WTC11 (cell line): ENCODE measurements around the gene FOXJ3. TPM values are rescaled to one million over a fixed set of nuclear protein-coding genes. Genes with fewer than 3 reads are reported as not detected.

Source experiments
- ATAC-seq: fragments of 200-7000 bp; cut with Tn5 transposase; 2 replicates; pipeline ENCODE4 v1.10.0; 2021; ENCODE audit warnings: mild to moderate bottlenecking, moderate library complexity
- CTCF ChIA-PET: fragments of 300-600 bp; sonication (Branson Sonifier 250); formaldehyde crosslinking; loops from one replicate; lab custom pipeline; 2021; ENCODE audit warnings: antibody characterized with exemption; lab: Charles Lee
- POLR2A ChIA-PET: fragments of 350-600 bp; sonication (Branson Sonifier 250); formaldehyde crosslinking; loops from one replicate; lab custom pipeline; 2021; ENCODE audit warnings: antibody characterized with exemption; lab: Charles Lee
- DNase-seq: peaks from one replicate; pipeline ENCODE4 v3.0.0; 2021; ENCODE audit warnings: low spot score
- H3K27ac Mint-ChIP-seq: 2 replicates; pipeline ENCODE4 v1.8.0; 2021; ENCODE audit warnings: mixed read lengths
- H3K27me3 Mint-ChIP-seq: 2 replicates; pipeline ENCODE4 v1.8.0; 2021; ENCODE audit warnings: low read depth, mild to moderate bottlenecking, moderate library complexity, mixed read lengths
- H3K36me3 Mint-ChIP-seq: 2 replicates; pipeline ENCODE4 v1.8.0; 2021; ENCODE audit warnings: mixed read lengths
- H3K4me1 Mint-ChIP-seq: 2 replicates; pipeline ENCODE4 v1.8.0; 2022; ENCODE audit warnings: mixed read lengths
- H3K4me3 Mint-ChIP-seq: 2 replicates; pipeline ENCODE4 v1.8.0; 2021; ENCODE audit warnings: mild to moderate bottlenecking, moderate library complexity, mixed read lengths
- H3K9me3 Mint-ChIP-seq: 2 replicates; pipeline ENCODE4 v1.8.0; 2021; ENCODE audit warnings: mixed read lengths
- ATF1 ChIP-seq: sonication (generic); formaldehyde crosslinking; IDR thresholded peaks from 2 replicates; pipeline ENCODE4 v1.8.1; 2023; ENCODE audit warnings: mild to moderate bottlenecking, moderate library complexity, missing genetic modification reagents
- CBFB ChIP-seq: sonication (generic); formaldehyde crosslinking; IDR thresholded peaks from 2 replicates; pipeline ENCODE4 v1.8.1; 2022; ENCODE audit warnings: mild to moderate bottlenecking, low read depth, missing genetic modification reagents
- CREB1 ChIP-seq: sonication (generic); formaldehyde crosslinking; IDR thresholded peaks from 2 replicates; pipeline ENCODE4 v1.8.0; 2023; ENCODE audit warnings: mild to moderate bottlenecking, missing genetic modification reagents
- EMX1 ChIP-seq: fragments of 250-450 bp; sonication (Bioruptor Pico); IDR thresholded peaks from 2 replicates; pipeline ENCODE4 v1.8.0; 2021; ENCODE audit warnings: mild to moderate bottlenecking
- ESRRA ChIP-seq: sonication (generic); formaldehyde crosslinking; IDR thresholded peaks from 2 replicates; pipeline ENCODE4 v1.8.1; 2022; ENCODE audit warnings: mild to moderate bottlenecking, missing genetic modification reagents, borderline replicate concordance
- FOXJ3 ChIP-seq: sonication (generic); formaldehyde crosslinking; IDR thresholded peaks from 2 replicates; pipeline ENCODE4 v1.9.0; 2021; ENCODE audit warnings: missing genetic modification reagents, mild to moderate bottlenecking, borderline replicate concordance
- FOXK1 ChIP-seq: sonication (generic); formaldehyde crosslinking; IDR thresholded peaks from 2 replicates; pipeline ENCODE4 v1.8.0; 2022; ENCODE audit warnings: mild to moderate bottlenecking, moderate library complexity, missing genetic modification reagents
- GRHL2 ChIP-seq: fragments of 250-450 bp; sonication (Bioruptor Pico); IDR thresholded peaks from 2 replicates; pipeline ENCODE4 v1.8.0; 2022; ENCODE audit warnings: mild to moderate bottlenecking, moderate library complexity; ENCODE audit not compliant: insufficient replicate concordance, severe bottlenecking
- NR2C2 ChIP-seq: sonication (generic); formaldehyde crosslinking; IDR thresholded peaks from 2 replicates; pipeline ENCODE4 v1.8.0; 2022; ENCODE audit warnings: mild to moderate bottlenecking, missing genetic modification reagents
- RELA ChIP-seq: sonication (generic); formaldehyde crosslinking; IDR thresholded peaks from 2 replicates; pipeline ENCODE4 v1.8.1; 2022; ENCODE audit warnings: missing genetic modification reagents, mild to moderate bottlenecking, borderline replicate concordance
- RORB ChIP-seq: fragments of 250-450 bp; sonication (Bioruptor Pico); IDR thresholded peaks from 2 replicates; pipeline ENCODE4 v1.9.0; 2021; ENCODE audit warnings: mild to moderate bottlenecking
- SMAD4 ChIP-seq: sonication (generic); formaldehyde crosslinking; IDR thresholded peaks from 2 replicates; pipeline ENCODE4 v1.8.0; 2022; ENCODE audit warnings: mild to moderate bottlenecking, missing genetic modification reagents
- TCF7 ChIP-seq: sonication (generic); formaldehyde crosslinking; IDR thresholded peaks from 2 replicates; pipeline ENCODE4 v1.8.0; 2022; ENCODE audit warnings: mild to moderate bottlenecking, low read depth, missing genetic modification reagents, moderate library complexity
- ZNF138 ChIP-seq: sonication (generic); formaldehyde crosslinking; conservative IDR thresholded peaks from 2 replicates; pipeline ENCODE4 v1.8.1; 2022; ENCODE audit warnings: mild to moderate bottlenecking, moderate library complexity, missing genetic modification reagents
- ZNF232 ChIP-seq: sonication (generic); formaldehyde crosslinking; IDR thresholded peaks from 2 replicates; pipeline ENCODE4 v1.8.0; 2022; ENCODE audit warnings: mild to moderate bottlenecking, missing genetic modification reagents
- total RNA-seq: library from RNA; stranded (reverse); gene quantifications from 3 replicates; pipeline ENCODE4 v1.2.3, GENCODE V29; 2021
- TF ChIP-seq, protein P1 (sequence below): fragments of 250-450 bp; sonication (Bioruptor Pico); conservative IDR thresholded peaks from 2 replicates; pipeline ENCODE4 v1.9.0; 2021; ENCODE audit warnings: mild to moderate bottlenecking
- TF ChIP-seq, protein P2 (sequence below): fragments of 250-450 bp; sonication (Bioruptor Pico); IDR thresholded peaks from 2 replicates; pipeline ENCODE4 v2.1.2; 2022; ENCODE audit warnings: mild to moderate bottlenecking, moderate library complexity
- TF ChIP-seq, protein P3 (sequence below): fragments of 200-600 bp; IDR thresholded peaks from 2 replicates; pipeline ENCODE4 v1.8.0; 2022; ENCODE audit warnings: antibody characterized with exemption
- TF ChIP-seq, protein P4 (sequence below): fragments of 250-450 bp; sonication (Bioruptor Pico); IDR thresholded peaks from 2 replicates; pipeline ENCODE4 v1.9.0; 2021; ENCODE audit warnings: mild to moderate bottlenecking
- TF ChIP-seq, protein P5 (sequence below): sonication (generic); formaldehyde crosslinking; IDR thresholded peaks from 2 replicates; pipeline ENCODE4 v1.8.1; 2023; ENCODE audit warnings: mild to moderate bottlenecking, moderate library complexity, missing genetic modification reagents
- TF ChIP-seq, protein P6 (sequence below): sonication (generic); formaldehyde crosslinking; IDR thresholded peaks from 2 replicates; pipeline ENCODE4 v1.8.0; 2022; ENCODE audit warnings: missing genetic modification reagents

FOXJ3 gene
- total RNA-seq, 1 experiment from 2014 or later: 43.3 TPM

DNA sequence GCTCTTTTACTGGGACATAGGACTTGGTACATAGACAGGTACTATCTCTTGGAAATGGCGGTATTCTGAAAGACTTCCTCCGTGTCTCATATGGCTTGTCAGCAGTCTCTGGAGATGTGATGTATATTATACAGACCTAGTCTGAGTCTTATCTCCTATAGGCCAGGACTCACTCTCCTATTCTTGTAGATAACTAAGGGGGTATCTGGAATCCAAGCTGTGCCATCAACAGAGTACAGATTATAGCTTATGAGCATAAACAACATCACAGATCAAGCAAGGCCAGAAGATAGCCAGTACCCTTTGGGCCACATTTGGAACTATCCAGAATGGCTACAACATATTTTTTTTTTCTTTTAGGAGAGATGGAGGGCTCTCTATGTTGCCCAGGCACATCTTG lies 29.5 kb upstream of the FOXJ3 start (continued):
- TF ChIP-seq, protein P1, sequence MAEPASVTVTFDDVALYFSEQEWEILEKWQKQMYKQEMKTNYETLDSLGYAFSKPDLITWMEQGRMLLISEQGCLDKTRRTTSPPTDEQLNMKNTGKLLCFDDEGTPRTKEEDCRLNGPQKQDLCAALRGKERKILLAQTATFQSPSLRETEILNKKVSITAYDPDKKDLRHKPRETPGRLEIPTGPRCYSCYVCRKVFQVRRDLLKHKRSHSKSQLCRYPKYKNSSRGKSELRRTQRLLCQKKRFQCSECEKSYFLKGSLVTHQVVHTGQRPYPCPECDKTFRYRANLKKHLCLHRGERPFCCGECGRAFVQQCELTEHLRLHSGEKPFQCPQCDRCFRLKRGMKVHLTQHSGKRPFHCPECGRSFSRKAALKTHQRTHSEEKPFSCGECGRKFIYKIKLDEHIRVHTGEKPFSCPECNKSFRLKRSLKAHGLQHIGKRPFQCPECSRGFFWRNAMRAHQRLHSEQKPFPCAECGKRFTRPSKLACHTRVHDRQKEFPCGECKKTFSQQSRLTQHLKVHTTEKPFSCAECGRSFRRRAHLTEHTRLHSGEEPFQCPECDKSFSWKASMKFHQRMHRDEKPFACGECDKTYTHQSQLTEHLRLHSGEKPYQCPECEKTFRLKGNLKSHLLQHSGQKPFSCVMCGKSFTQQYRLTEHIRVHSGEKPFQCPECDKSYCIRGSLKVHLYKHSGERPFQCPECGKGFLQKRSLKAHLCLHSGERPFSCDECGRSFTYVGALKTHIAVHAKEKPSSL (CRISPR knock-in tag): no peak
- TF ChIP-seq SMAD4 (CRISPR knock-in tag): no peak
- no peak for TF ChIP-seq ZNF232
- TF ChIP-seq GRHL2: no peak
- no peak for TF ChIP-seq EMX1 (CRISPR knock-in tag)
- TF ChIP-seq CBFB (CRISPR knock-in tag): no peak
- no peak for TF ChIP-seq RORB (CRISPR knock-in tag)
- TF ChIP-seq, protein P2, sequence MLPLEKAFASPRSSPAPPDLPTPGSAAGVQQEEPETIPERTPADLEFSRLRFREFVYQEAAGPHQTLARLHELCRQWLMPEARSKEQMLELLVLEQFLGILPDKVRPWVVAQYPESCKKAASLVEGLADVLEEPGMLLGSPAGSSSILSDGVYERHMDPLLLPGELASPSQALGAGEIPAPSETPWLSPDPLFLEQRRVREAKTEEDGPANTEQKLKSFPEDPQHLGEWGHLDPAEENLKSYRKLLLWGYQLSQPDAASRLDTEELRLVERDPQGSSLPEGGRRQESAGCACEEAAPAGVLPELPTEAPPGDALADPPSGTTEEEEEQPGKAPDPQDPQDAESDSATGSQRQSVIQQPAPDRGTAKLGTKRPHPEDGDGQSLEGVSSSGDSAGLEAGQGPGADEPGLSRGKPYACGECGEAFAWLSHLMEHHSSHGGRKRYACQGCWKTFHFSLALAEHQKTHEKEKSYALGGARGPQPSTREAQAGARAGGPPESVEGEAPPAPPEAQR (CRISPR knock-in tag): no peak
- no peak for TF ChIP-seq ZNF138 (CRISPR knock-in tag)
- no peak for TF ChIP-seq ESRRA (CRISPR knock-in tag)

DNA sequence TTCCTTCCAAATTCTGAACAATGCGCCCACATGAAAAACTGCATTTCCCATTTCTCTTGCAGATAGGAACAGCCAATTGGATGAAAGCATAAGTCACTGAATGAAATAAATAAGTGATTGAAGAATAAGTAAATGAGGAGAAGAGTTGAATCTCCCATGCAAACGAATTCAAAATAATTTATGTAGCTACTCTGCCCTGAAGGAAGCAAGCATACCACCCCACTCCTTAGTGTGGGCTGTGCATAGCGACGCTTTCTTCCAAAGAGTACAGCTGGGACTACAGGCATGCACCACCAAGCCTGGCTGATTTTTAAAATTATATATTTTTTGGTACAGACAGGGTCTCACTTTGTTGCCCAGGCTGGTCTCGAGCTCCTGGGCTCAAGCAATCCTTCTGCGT lies 29.1 kb upstream of the FOXJ3 start:
- no peak for ATAC-seq
- POLR2A ChIA-PET: no interaction called here
- no peak for DNase-seq
- CTCF ChIA-PET: no interaction called here
- peaks cover 13% of the 10 kb centered on the region for H3K27me3 Mint-ChIP-seq
- H3K4me3 Mint-ChIP-seq: no peak overlapping the region
- no peaks in the 10 kb centered on the region for H3K9me3 Mint-ChIP-seq
- H3K4me1 Mint-ChIP-seq: 0 out of 2 replicates have a peak, but pooled peaks cover 4% of the 10 kb centered on the region
- no peak overlapping the region for H3K27ac Mint-ChIP-seq
- no peaks in the 10 kb centered on the region for H3K36me3 Mint-ChIP-seq
- TF ChIP-seq, protein P3, sequence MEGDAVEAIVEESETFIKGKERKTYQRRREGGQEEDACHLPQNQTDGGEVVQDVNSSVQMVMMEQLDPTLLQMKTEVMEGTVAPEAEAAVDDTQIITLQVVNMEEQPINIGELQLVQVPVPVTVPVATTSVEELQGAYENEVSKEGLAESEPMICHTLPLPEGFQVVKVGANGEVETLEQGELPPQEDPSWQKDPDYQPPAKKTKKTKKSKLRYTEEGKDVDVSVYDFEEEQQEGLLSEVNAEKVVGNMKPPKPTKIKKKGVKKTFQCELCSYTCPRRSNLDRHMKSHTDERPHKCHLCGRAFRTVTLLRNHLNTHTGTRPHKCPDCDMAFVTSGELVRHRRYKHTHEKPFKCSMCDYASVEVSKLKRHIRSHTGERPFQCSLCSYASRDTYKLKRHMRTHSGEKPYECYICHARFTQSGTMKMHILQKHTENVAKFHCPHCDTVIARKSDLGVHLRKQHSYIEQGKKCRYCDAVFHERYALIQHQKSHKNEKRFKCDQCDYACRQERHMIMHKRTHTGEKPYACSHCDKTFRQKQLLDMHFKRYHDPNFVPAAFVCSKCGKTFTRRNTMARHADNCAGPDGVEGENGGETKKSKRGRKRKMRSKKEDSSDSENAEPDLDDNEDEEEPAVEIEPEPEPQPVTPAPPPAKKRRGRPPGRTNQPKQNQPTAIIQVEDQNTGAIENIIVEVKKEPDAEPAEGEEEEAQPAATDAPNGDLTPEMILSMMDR: no peak
- TF ChIP-seq, protein P4, sequence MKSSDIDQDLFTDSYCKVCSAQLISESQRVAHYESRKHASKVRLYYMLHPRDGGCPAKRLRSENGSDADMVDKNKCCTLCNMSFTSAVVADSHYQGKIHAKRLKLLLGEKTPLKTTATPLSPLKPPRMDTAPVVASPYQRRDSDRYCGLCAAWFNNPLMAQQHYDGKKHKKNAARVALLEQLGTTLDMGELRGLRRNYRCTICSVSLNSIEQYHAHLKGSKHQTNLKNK (CRISPR knock-in tag): no peak
- no peak for TF ChIP-seq FOXK1 (CRISPR knock-in tag)
- no peak for TF ChIP-seq FOXJ3 (CRISPR knock-in tag)

DNA sequence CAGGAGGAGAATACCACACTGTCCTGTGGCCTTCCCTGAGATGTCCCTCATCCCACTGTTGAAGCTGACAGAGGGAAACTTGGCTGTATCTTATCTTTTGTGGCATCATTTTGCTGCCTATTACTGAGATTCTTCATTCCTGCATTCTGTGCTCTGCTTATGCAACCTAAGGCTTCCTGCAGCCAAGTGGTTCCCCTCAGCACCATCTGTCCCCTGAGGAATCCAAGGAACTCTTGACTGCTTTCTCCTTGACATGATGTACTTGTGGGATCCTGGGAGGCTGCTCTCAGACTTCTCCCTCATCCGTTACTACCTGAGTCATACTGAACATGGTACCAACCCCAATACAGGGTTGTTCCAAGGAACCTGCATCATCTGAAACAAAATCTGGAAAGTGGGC lies 24.4 kb upstream of the FOXJ3 start:
- no peak overlapping the region for H3K27ac Mint-ChIP-seq
- peaks cover 12% of the 10 kb centered on the region for H3K27me3 Mint-ChIP-seq
- DNase-seq: no peak
- CTCF ChIA-PET: no interaction called here
- POLR2A ChIA-PET: interaction anchor here (1.0 kb wide), 1 partner anchor 20 kb away, joined by 3 read pairs; no protein-coding TSS in a partner anchor
- H3K4me1 Mint-ChIP-seq: 0 out of 2 replicates have a peak, but pooled peaks cover 4% of the 10 kb centered on the region
- no peak for ATAC-seq
- no peak overlapping the region for H3K4me3 Mint-ChIP-seq
- no peak for TF ChIP-seq GRHL2
- TF ChIP-seq ATF1 (CRISPR knock-in tag): no peak
- no peak for TF ChIP-seq NR2C2 (CRISPR knock-in tag)
- no peaks in the 10 kb centered on the region for H3K9me3 Mint-ChIP-seq
- H3K36me3 Mint-ChIP-seq: no peaks in the 10 kb centered on the region

DNA sequence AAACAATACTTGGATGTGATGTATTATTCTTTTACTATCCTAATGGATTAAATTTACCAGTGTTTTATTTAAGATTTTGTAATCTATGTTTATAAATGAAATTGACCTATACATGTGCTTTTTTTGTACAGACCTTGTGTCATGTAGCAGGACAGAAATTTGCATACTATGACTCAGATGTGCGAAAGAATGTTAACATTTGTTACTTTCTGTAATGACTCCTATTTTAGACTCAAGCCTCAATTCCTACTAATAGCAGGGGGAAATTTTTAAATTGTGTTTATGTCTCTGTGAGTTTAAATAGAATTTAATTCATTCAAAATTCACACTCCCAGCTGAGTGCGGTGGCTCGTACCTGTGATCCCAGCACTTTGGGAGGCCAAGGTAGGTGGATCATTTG lies 23.8 kb upstream of the FOXJ3 start:
- Mint-ChIP-seq H3K36me3 (no peaks in the 10 kb centered on the region), H3K4me1 (0 out of 2 replicates have a peak, but pooled peaks cover 4% of the 10 kb centered on the region), H3K9me3 (no peaks in the 10 kb centered on the region), H3K4me3 (no peak overlapping the region), H3K27ac (no peak overlapping the region), H3K27me3 (peaks cover 12% of the 10 kb centered on the region)
- ChIA-PET POLR2A (interaction anchor here (1.0 kb wide), 1 partner anchor 19 kb away, joined by 3 read pairs; no protein-coding TSS in a partner anchor), CTCF (no interaction called here)
- no peak for DNase-seq
- no peak for ATAC-seq
- TF ChIP-seq EMX1 (CRISPR knock-in tag): no peak
- TF ChIP-seq RELA: no peak
- TF ChIP-seq CREB1 (CRISPR knock-in tag): no peak
- no peak for TF ChIP-seq ESRRA (CRISPR knock-in tag)
- TF ChIP-seq, protein P5, sequence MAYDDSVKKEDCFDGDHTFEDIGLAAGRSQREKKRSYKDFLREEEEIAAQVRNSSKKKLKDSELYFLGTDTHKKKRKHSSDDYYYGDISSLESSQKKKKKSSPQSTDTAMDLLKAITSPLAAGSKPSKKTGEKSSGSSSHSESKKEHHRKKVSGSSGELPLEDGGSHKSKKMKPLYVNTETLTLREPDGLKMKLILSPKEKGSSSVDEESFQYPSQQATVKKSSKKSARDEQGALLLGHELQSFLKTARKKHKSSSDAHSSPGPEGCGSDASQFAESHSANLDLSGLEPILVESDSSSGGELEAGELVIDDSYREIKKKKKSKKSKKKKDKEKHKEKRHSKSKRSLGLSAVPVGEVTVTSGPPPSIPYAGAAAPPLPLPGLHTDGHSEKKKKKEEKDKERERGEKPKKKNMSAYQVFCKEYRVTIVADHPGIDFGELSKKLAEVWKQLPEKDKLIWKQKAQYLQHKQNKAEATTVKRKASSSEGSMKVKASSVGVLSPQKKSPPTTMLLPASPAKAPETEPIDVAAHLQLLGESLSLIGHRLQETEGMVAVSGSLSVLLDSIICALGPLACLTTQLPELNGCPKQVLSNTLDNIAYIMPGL (CRISPR knock-in tag): no peak
- TF ChIP-seq TCF7 (CRISPR knock-in tag): no peak
- TF ChIP-seq, protein P6, sequence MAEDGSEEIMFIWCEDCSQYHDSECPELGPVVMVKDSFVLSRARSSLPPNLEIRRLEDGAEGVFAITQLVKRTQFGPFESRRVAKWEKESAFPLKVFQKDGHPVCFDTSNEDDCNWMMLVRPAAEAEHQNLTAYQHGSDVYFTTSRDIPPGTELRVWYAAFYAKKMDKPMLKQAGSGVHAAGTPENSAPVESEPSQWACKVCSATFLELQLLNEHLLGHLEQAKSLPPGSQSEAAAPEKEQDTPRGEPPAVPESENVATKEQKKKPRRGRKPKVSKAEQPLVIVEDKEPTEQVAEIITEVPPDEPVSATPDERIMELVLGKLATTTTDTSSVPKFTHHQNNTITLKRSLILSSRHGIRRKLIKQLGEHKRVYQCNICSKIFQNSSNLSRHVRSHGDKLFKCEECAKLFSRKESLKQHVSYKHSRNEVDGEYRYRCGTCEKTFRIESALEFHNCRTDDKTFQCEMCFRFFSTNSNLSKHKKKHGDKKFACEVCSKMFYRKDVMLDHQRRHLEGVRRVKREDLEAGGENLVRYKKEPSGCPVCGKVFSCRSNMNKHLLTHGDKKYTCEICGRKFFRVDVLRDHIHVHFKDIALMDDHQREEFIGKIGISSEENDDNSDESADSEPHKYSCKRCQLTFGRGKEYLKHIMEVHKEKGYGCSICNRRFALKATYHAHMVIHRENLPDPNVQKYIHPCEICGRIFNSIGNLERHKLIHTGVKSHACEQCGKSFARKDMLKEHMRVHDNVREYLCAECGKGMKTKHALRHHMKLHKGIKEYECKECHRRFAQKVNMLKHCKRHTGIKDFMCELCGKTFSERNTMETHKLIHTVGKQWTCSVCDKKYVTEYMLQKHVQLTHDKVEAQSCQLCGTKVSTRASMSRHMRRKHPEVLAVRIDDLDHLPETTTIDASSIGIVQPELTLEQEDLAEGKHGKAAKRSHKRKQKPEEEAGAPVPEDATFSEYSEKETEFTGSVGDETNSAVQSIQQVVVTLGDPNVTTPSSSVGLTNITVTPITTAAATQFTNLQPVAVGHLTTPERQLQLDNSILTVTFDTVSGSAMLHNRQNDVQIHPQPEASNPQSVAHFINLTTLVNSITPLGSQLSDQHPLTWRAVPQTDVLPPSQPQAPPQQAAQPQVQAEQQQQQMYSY (CRISPR knock-in tag): no peak
